WERI-Rb-1 (cell line): ENCODE results near the gene DYNC1I2.

Source experiments
- DNase-seq: peaks from one replicate; pipeline ENCODE4 v3.0.0-alpha.2; 2020
- H3K27ac ChIP-seq: fragments of 250-450 bp; sonication (Bioruptor Pico); 2 replicates; pipeline ENCODE4 v1.5.1; 2020; ENCODE audit warnings: mild to moderate bottlenecking, moderate library complexity
- H3K27me3 ChIP-seq: fragments of 250-450 bp; sonication (Bioruptor Pico); 2 replicates; pipeline ENCODE4 v1.5.1; 2021; ENCODE audit warnings: mild to moderate bottlenecking, low read depth, moderate library complexity; ENCODE audit not compliant: insufficient read depth, severe bottlenecking
- H3K36me3 ChIP-seq: fragments of 250-450 bp; sonication (Bioruptor Pico); 2 replicates; pipeline ENCODE4 v1.5.1; 2020; ENCODE audit warnings: mild to moderate bottlenecking, moderate library complexity
- H3K4me3 ChIP-seq: 2 replicates; pipeline ENCODE4 v1.5.1; 2011; ENCODE audit warnings: low read depth, mild to moderate bottlenecking, control low read depth, low read length
- H3K9me3 ChIP-seq: fragments of 250-450 bp; sonication (Bioruptor Pico); 2 replicates; pipeline ENCODE4 v1.5.1; 2021; ENCODE audit warnings: mild to moderate bottlenecking, moderate library complexity; ENCODE audit not compliant: severe bottlenecking
- CTCF ChIP-seq: IDR thresholded peaks from 2 replicates; pipeline ENCODE4 v1.5.1; 2011; ENCODE audit warnings: low read depth, mild to moderate bottlenecking, control low read depth, inconsistent platforms, low read length

DYNC1I2 gene

GRCh38 chr2:171793691-171794678 is 106.7 kb downstream of the DYNC1I2 start:
- Histone ChIP-seq H3K27ac (no peak overlapping the region), H3K27me3 (no peaks in the 10 kb centered on the region), H3K9me3 (no peaks in the 10 kb centered on the region), H3K36me3 (peaks cover 5% of the 10 kb centered on the region; the same call in 1 of the 2 replicates), H3K4me3 (no peak overlapping the region)
- no peak for TF ChIP-seq CTCF
- DNase-seq: no peak

GRCh38 chr2:171794918-171795317 is 107.6 kb downstream of the DYNC1I2 start:
- DNase-seq: peak; percentile 54
- peaks cover 5% of the 10 kb centered on the region; the same call in 1 of the 2 replicates for H3K36me3 ChIP-seq
- no peaks in the 10 kb centered on the region for H3K27me3 ChIP-seq
- TF ChIP-seq CTCF: no peak
- H3K9me3 ChIP-seq: no peaks in the 10 kb centered on the region
- H3K27ac ChIP-seq: peak overlapping the region; percentile 41
- H3K4me3 ChIP-seq: no peak overlapping the region
